HepG2 (cell line): ENCODE results near the gene XCL2.

Experiments used
- CTCF ChIP-seq: sonication (generic); formaldehyde crosslinking; IDR thresholded peaks from 2 replicates; pipeline ENCODE4 v1.5.0; 2020; ENCODE audit warnings: mild to moderate bottlenecking, missing genetic modification reagents, moderate library complexity
- EP300 ChIP-seq, 3 experiments: sonication (generic) in 1 of 3; formaldehyde crosslinking in 1 of 3; IDR thresholded peaks; 2 replicates each; pipeline versions ENCODE4 v1.5.1 to v1.6.1; 2011 to 2020; ENCODE audit warnings: low read depth in 2 of 3, low read length in 2 of 3, borderline replicate concordance in 1 of 3, improper control_type of control experiment in 1 of 3, mild to moderate bottlenecking in 1 of 3, missing genetic modification reagents in 1 of 3, moderate library complexity in 1 of 3
- FOXK1 ChIP-seq: sonication (generic); formaldehyde crosslinking; IDR thresholded peaks from 2 replicates; pipeline ENCODE4 v1.4.0; 2020; ENCODE audit warnings: low read depth, missing genetic modification reagents, borderline replicate concordance
- HDAC6 ChIP-seq: fragments of 200-600 bp; sonication (generic); IDR thresholded peaks from 2 replicates; pipeline ENCODE4 v1.7.0; 2017; ENCODE audit warnings: mild to moderate bottlenecking, antibody characterized with exemption, low read length, low read depth
- JUND ChIP-seq: sonication (generic); formaldehyde crosslinking; IDR thresholded peaks from 2 replicates; pipeline ENCODE4 v1.8.0; 2022; ENCODE audit warnings: mild to moderate bottlenecking, missing genetic modification reagents
- ZNF17 ChIP-seq: sonication (generic); formaldehyde crosslinking; IDR thresholded peaks from 2 replicates; pipeline ENCODE4 v1.5.0; 2020; ENCODE audit warnings: mild to moderate bottlenecking, missing genetic modification reagents
- ZZZ3 ChIP-seq: sonication (generic); formaldehyde crosslinking; IDR thresholded peaks from 2 replicates; pipeline ENCODE4 v1.4.0; 2020; ENCODE audit warnings: missing genetic modification reagents, mild to moderate bottlenecking, borderline replicate concordance

DNA sequence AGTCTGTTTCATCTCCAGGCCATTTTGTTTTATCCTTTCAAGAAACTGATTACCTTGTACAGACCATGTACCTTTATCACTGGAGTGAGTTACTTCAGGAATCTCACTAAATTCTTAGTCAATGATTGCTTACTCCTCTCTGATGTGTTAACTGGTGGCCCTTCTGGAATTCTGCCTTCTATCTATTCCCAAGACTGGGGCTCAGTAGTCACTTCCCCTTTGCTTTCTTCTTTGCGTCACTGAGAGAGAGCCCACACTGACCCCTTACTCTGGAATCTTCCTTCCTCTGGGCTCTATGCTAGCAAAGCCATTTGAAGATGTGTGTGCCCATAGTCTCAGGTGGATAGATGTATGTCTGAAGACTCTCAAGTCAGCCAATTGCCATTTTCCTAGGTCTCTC lies 34.6 kb downstream of the XCL2 start:
- TF ChIP-seq ZNF17 (CRISPR knock-in tag) (no peak), JUND (CRISPR knock-in tag) (no peak), CTCF (CRISPR knock-in tag) (no peak), FOXK1 (CRISPR knock-in tag) (no peak), ZZZ3 (CRISPR knock-in tag) (no peak), EP300 (IDR thresholded peaks at IDR 0.05; ENCODE audit: low read depth in 2 of 2, low read length in 2 of 2) (no peak), EP300 (CRISPR knock-in tag; IDR thresholded peaks at IDR 0.05; ENCODE audit: borderline replicate concordance) (no peak), HDAC6 (no peak)
